ENCODE results near the gene ATG101.

The ATG101 gene

DNA sequence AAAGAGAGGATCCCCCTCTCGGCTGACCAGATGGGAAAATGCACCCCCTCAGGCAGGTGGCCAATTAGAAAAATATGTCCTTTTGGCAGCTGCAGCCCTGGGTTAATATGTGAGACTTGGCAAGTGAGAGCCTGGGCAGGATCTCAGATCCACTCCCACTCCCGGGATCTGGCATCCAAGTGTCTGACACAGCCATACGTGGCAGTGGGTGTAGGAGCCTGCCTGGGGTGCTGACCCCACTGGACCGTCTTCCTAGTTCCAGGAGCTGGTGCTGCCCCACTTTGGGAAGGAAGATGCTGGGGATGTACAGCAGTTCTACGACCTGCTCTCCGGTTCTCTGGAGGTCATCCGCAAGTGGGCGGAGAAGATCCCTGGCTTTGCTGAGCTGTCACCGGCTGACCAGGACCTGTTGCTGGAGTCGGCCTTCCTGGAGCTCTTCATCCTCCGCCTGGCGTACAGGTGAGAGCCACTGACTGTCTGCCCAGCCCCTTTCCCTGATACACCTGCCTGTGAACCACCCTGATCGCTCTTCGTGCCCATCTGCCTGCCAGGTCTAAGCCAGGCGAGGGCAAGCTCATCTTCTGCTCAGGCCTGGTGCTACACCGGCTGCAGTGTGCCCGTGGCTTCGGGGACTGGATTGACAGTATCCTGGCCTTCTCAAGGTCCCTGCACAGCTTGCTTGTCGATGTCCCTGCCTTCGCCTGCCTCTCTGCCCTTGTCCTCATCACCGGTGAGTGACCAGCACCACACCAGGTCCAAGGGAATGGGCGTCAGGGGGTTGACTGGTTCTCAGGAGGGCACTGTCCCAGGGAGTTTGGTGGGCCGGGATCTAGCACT lies 12.8 kb upstream of the ATG101 start:
- no peak overlapping the region for H3K9ac ChIP-seq (ENCODE audit: low read length)

GRCh38 chr12:52057638-52058576 lies 11.9 kb upstream of the ATG101 start:
- H3K79me2 ChIP-seq (ENCODE audit: insufficient read depth, low read length), result no peaks in the 10 kb centered on the region
- TF ChIP-seq EZH2 (IDR thresholded peaks at IDR 0.05; ENCODE audit: borderline replicate concordance, low read length), result no peak
- TF ChIP-seq, protein P1, sequence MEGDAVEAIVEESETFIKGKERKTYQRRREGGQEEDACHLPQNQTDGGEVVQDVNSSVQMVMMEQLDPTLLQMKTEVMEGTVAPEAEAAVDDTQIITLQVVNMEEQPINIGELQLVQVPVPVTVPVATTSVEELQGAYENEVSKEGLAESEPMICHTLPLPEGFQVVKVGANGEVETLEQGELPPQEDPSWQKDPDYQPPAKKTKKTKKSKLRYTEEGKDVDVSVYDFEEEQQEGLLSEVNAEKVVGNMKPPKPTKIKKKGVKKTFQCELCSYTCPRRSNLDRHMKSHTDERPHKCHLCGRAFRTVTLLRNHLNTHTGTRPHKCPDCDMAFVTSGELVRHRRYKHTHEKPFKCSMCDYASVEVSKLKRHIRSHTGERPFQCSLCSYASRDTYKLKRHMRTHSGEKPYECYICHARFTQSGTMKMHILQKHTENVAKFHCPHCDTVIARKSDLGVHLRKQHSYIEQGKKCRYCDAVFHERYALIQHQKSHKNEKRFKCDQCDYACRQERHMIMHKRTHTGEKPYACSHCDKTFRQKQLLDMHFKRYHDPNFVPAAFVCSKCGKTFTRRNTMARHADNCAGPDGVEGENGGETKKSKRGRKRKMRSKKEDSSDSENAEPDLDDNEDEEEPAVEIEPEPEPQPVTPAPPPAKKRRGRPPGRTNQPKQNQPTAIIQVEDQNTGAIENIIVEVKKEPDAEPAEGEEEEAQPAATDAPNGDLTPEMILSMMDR (IDR thresholded peaks at IDR 0.05; ENCODE audit: low read length), result no peak
- H3K9me2 ChIP-seq (ENCODE audit: low read depth, low read length), result no peaks in the 10 kb centered on the region
- H2AFZ ChIP-seq (ENCODE audit: low read length), result no peak overlapping the region
- H3K27ac ChIP-seq (ENCODE audit: low read depth, low read length, poor library complexity, severe bottlenecking), result no peak overlapping the region
- H3K4me2 ChIP-seq (ENCODE audit: low read length), result no peak overlapping the region
- H4K20me1 ChIP-seq (ENCODE audit: insufficient read depth, low read length), result no peaks in the 10 kb centered on the region
- H3K4me1 ChIP-seq (ENCODE audit: insufficient read depth, low read length, severe bottlenecking), result peaks cover 20% of the 10 kb centered on the region
- H3K9me3 ChIP-seq (ENCODE audit: low read length), result no peaks in the 10 kb centered on the region
- H3F3A ChIP-seq (ENCODE audit: insufficient read depth, low read length), result no peaks in the 10 kb centered on the region
- H3K9ac ChIP-seq (ENCODE audit: low read length), result no peak overlapping the region
- H3K36me3 ChIP-seq (ENCODE audit: insufficient read depth, low read length), result no peaks in the 10 kb centered on the region; the same call in 1 of the 2 replicates
- no peak overlapping the region for H3K4me3 ChIP-seq (ENCODE audit: low read depth, low read length, poor library complexity, severe bottlenecking)
- H3K27me3 ChIP-seq (ENCODE audit: insufficient read depth, low read length), result no peaks in the 10 kb centered on the region

More for the DNA sequence above, 12.8 kb upstream of the ATG101 start:
- H3K4me1 ChIP-seq (ENCODE audit: insufficient read depth, low read length, severe bottlenecking), result peaks cover 29% of the 10 kb centered on the region
- H3K9me3 ChIP-seq (ENCODE audit: low read length), result no peaks in the 10 kb centered on the region
- no peaks in the 10 kb centered on the region for H3F3A ChIP-seq (ENCODE audit: insufficient read depth, low read length)
- no peaks in the 10 kb centered on the region for H3K79me2 ChIP-seq (ENCODE audit: insufficient read depth, low read length)
- no peaks in the 10 kb centered on the region for H3K27me3 ChIP-seq (ENCODE audit: insufficient read depth, low read length)
- H3K4me2 ChIP-seq (ENCODE audit: low read length), result no peak overlapping the region
- H3K36me3 ChIP-seq (ENCODE audit: insufficient read depth, low read length), result no peaks in the 10 kb centered on the region; the same call in 1 of the 2 replicates
- H3K4me3 ChIP-seq (ENCODE audit: low read depth, low read length, poor library complexity, severe bottlenecking), result no peak overlapping the region
- H2AFZ ChIP-seq (ENCODE audit: low read length), result no peak overlapping the region
- H3K27ac ChIP-seq (ENCODE audit: low read depth, low read length, poor library complexity, severe bottlenecking), result no peak overlapping the region
- H3K9me2 ChIP-seq (ENCODE audit: low read depth, low read length), result no peaks in the 10 kb centered on the region
- no peaks in the 10 kb centered on the region for H4K20me1 ChIP-seq (ENCODE audit: insufficient read depth, low read length)
- no peak for TF ChIP-seq EZH2 (IDR thresholded peaks at IDR 0.05; ENCODE audit: borderline replicate concordance, low read length)
- TF ChIP-seq, protein P1 (IDR thresholded peaks at IDR 0.05; ENCODE audit: low read length), result no peak

DNA sequence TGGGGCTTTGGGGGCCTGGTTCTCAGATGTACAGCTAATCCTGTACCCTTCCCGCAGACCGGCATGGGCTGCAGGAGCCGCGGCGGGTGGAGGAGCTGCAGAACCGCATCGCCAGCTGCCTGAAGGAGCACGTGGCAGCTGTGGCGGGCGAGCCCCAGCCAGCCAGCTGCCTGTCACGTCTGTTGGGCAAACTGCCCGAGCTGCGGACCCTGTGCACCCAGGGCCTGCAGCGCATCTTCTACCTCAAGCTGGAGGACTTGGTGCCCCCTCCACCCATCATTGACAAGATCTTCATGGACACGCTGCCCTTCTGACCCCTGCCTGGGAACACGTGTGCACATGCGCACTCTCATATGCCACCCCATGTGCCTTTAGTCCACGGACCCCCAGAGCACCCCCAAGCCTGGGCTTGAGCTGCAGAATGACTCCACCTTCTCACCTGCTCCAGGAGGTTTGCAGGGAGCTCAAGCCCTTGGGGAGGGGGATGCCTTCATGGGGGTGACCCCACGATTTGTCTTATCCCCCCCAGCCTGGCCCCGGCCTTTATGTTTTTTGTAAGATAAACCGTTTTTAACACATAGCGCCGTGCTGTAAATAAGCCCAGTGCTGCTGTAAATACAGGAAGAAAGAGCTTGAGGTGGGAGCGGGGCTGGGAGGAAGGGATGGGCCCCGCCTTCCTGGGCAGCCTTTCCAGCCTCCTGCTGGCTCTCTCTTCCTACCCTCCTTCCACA lies 11.0 kb upstream of the ATG101 start:
- no peaks in the 10 kb centered on the region for H3K79me2 ChIP-seq (ENCODE audit: insufficient read depth, low read length)
- no peaks in the 10 kb centered on the region for H3F3A ChIP-seq (ENCODE audit: insufficient read depth, low read length)
- no peak overlapping the region; the same call in 1 of the 2 replicates for H3K9ac ChIP-seq (ENCODE audit: low read length)
- peaks cover 20% of the 10 kb centered on the region for H3K4me1 ChIP-seq (ENCODE audit: insufficient read depth, low read length, severe bottlenecking)
- H3K27me3 ChIP-seq (ENCODE audit: insufficient read depth, low read length), result no peaks in the 10 kb centered on the region; the same call in 1 of the 2 replicates
- no peaks in the 10 kb centered on the region for H3K9me3 ChIP-seq (ENCODE audit: low read length)
- H3K4me2 ChIP-seq (ENCODE audit: low read length), result no peak overlapping the region; the same call in 1 of the 2 replicates
- peak overlapping the region; percentile 38 for H3K27ac ChIP-seq (ENCODE audit: low read depth, low read length, poor library complexity, severe bottlenecking)
- no peaks in the 10 kb centered on the region for H3K9me2 ChIP-seq (ENCODE audit: low read depth, low read length)
- no peak overlapping the region for H2AFZ ChIP-seq (ENCODE audit: low read length)
- no peaks in the 10 kb centered on the region for H4K20me1 ChIP-seq (ENCODE audit: insufficient read depth, low read length)
- no peak overlapping the region for H3K4me3 ChIP-seq (ENCODE audit: low read depth, low read length, poor library complexity, severe bottlenecking)
- no peak for TF ChIP-seq EZH2 (IDR thresholded peaks at IDR 0.05; ENCODE audit: borderline replicate concordance, low read length)
- TF ChIP-seq, protein P1 (IDR thresholded peaks at IDR 0.05; ENCODE audit: low read length), result no peak
- H3K36me3 ChIP-seq (ENCODE audit: insufficient read depth, low read length), result no peaks in the 10 kb centered on the region; the same call in 1 of the 2 replicates

All from OCI-LY1 (cell line).